Parathyroid adenoma (tissue), 2 donors: Measurements from ENCODE around the gene AMIGO3.

Source experiments
- H2AFZ ChIP-seq: fragments of 300-600 bp; sonication (generic); one replicate; pipeline ENCODE4 v1.7.0; 2017; ENCODE audit warnings: antibody characterized with exemption, mild to moderate bottlenecking
- H3K27ac ChIP-seq: fragments of 300-600 bp; sonication (generic); one replicate; pipeline ENCODE4 v1.7.0; 2017
- H3K27me3 ChIP-seq: fragments of 300-600 bp; sonication (generic); one replicate; pipeline ENCODE4 v1.7.0; 2017; ENCODE audit warnings: low read length; ENCODE audit not compliant: control insufficient read depth, insufficient read depth
- H3K36me3 ChIP-seq: fragments of 300-600 bp; sonication (generic); one replicate; pipeline ENCODE4 v1.7.0; 2017; ENCODE audit warnings: low read length; ENCODE audit not compliant: control insufficient read depth, insufficient read depth
- H3K4me1 ChIP-seq: fragments of 300-600 bp; sonication (generic); one replicate; pipeline ENCODE4 v1.7.0; 2017; ENCODE audit warnings: control low read depth
- H3K4me2 ChIP-seq: fragments of 300-600 bp; sonication (generic); one replicate; pipeline ENCODE4 v1.7.0; 2017; ENCODE audit warnings: low read length
- H3K4me3 ChIP-seq: fragments of 300-600 bp; sonication (generic); one replicate; pipeline ENCODE4 v1.7.0; 2017; ENCODE audit warnings: low read depth, low read length
- H3K79me2 ChIP-seq: fragments of 300-600 bp; sonication (generic); one replicate; pipeline ENCODE4 v1.7.0; 2017; ENCODE audit warnings: control low read depth
- H3K9ac ChIP-seq: fragments of 300-600 bp; sonication (generic); one replicate; pipeline ENCODE4 v1.7.0; 2017; ENCODE audit warnings: mild to moderate bottlenecking
- H3K9me3 ChIP-seq: fragments of 300-600 bp; sonication (generic); one replicate; pipeline ENCODE4 v1.7.0; 2017; ENCODE audit warnings: low read length; ENCODE audit not compliant: control insufficient read depth
- CTCF ChIP-seq: fragments of 300-600 bp; sonication (generic); IDR thresholded peaks from one replicate; pipeline ENCODE4 v1.7.0; 2017; ENCODE audit warnings: antibody characterized with exemption, mild to moderate bottlenecking
- donor health status: primary hyperparathyroidism.

Gene AMIGO3

GRCh38 chr3:49716691-49717210, 2.7 kb downstream of the AMIGO3 start:
- Histone ChIP-seq H2AFZ (no peak overlapping the region), H3K79me2 (no peaks in the 10 kb centered on the region), H3K36me3 (no peaks in the 10 kb centered on the region), H3K27ac (no peak overlapping the region), H3K4me2 (no peak overlapping the region), H3K27me3 (no peaks in the 10 kb centered on the region), H3K4me1 (peaks cover 13% of the 10 kb centered on the region), H3K9me3 (no peaks in the 10 kb centered on the region), H3K4me3 (no peak overlapping the region), H3K9ac (no peak overlapping the region)
- no peak for TF ChIP-seq CTCF

DNA sequence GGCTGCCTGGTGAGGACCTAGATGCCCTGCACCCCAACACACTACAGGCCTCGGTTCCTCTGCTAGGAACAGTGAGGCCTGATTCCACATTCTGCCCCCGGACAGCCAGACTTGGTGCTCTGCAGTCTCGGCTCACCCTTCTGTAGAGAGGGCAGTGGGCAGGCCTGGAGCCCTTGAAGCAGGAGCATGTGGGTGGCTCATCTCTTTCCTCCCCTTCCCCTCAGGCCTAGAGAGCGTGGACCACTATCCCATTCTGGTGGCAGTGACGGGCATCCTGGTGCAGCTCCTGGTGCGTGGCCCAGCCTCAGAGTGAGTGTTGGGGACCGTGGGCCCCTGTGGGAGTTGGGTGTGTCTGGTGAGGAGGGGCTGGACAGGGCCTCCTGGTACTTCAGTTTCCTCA, 3.3 kb downstream of the AMIGO3 start:
- TF ChIP-seq CTCF: no peak
- H3K36me3 ChIP-seq: no peaks in the 10 kb centered on the region

DNA sequence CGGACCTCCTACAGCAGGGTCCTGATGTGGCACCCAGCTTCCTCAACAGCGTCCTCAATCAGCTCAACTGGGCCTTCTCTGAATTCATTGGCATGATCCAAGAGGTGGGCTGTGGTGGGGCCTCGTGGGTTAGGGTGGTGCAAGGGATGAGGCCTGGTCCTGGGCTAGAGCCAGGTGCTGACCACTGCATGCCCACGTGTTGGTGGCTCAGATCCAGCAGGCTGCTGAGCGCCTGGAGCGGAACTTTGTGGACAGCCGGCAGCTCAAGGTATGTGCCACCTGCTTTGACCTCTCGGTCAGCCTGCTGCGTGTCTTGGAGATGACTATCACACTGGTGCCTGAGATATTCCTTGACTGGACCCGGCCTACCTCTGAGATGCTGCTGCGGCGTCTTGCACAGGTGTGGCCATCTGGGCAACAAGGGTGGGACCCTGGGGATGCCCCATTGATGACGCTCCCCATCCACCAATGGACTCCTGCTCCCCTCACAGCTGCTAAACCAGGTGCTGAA, 3.8 kb downstream of the AMIGO3 start:
- H3K27ac ChIP-seq: peak overlapping the region; percentile 82
- H3K4me2 ChIP-seq: no peak overlapping the region
- no peak overlapping the region for H3K4me3 ChIP-seq
- H3K9me3 ChIP-seq: no peaks in the 10 kb centered on the region
- no peak for TF ChIP-seq CTCF
- H2AFZ ChIP-seq: no peak overlapping the region
- peaks cover 13% of the 10 kb centered on the region for H3K4me1 ChIP-seq
- no peaks in the 10 kb centered on the region for H3K36me3 ChIP-seq
- H3K79me2 ChIP-seq: no peaks in the 10 kb centered on the region
- no peak overlapping the region for H3K9ac ChIP-seq
- no peaks in the 10 kb centered on the region for H3K27me3 ChIP-seq

More for the DNA sequence above, 3.3 kb downstream of the AMIGO3 start:
- H3K9ac ChIP-seq: no peak overlapping the region
- H3K4me2 ChIP-seq: no peak overlapping the region
- H3K27me3 ChIP-seq: no peaks in the 10 kb centered on the region
- H3K4me1 ChIP-seq: peaks cover 13% of the 10 kb centered on the region
- H3K4me3 ChIP-seq: no peak overlapping the region
- H3K79me2 ChIP-seq: no peaks in the 10 kb centered on the region
- H2AFZ ChIP-seq: no peak overlapping the region
- peak overlapping the region; percentile 82 for H3K27ac ChIP-seq
- no peaks in the 10 kb centered on the region for H3K9me3 ChIP-seq

- H3K9me3 ChIP-seq: no peaks in the 10 kb centered on the region
- no peaks in the 10 kb centered on the region for H3K27me3 ChIP-seq
- TF ChIP-seq CTCF: no peak
- peak overlapping the region; percentile 82 for H3K27ac ChIP-seq
- H2AFZ ChIP-seq: no peak overlapping the region
- no peaks in the 10 kb centered on the region for H3K79me2 ChIP-seq
- peaks cover 13% of the 10 kb centered on the region for H3K4me1 ChIP-seq
- H3K36me3 ChIP-seq: no peaks in the 10 kb centered on the region
- no peak overlapping the region for H3K9ac ChIP-seq
- no peak overlapping the region for H3K4me2 ChIP-seq
- no peak overlapping the region for H3K4me3 ChIP-seq
Observed at GRCh38 chr3:49714728-49715550, 4.5 kb downstream of the AMIGO3 start.
